22Rv1 (cell line): ENCODE results near the gene AKT3.

Experiments used
- ZFX ChIP-seq: fragments of 450-650 bp; IDR thresholded peaks from 2 replicates; pipeline ENCODE4 v1.6.1; 2017; ENCODE audit warnings: antibody characterized with exemption, borderline replicate concordance
- TF ChIP-seq, protein P1 (sequence below): fragments of 450-650 bp; IDR thresholded peaks from 2 replicates; pipeline ENCODE4 v1.5.1; 2017; ENCODE audit warnings: mild to moderate bottlenecking

DNA sequence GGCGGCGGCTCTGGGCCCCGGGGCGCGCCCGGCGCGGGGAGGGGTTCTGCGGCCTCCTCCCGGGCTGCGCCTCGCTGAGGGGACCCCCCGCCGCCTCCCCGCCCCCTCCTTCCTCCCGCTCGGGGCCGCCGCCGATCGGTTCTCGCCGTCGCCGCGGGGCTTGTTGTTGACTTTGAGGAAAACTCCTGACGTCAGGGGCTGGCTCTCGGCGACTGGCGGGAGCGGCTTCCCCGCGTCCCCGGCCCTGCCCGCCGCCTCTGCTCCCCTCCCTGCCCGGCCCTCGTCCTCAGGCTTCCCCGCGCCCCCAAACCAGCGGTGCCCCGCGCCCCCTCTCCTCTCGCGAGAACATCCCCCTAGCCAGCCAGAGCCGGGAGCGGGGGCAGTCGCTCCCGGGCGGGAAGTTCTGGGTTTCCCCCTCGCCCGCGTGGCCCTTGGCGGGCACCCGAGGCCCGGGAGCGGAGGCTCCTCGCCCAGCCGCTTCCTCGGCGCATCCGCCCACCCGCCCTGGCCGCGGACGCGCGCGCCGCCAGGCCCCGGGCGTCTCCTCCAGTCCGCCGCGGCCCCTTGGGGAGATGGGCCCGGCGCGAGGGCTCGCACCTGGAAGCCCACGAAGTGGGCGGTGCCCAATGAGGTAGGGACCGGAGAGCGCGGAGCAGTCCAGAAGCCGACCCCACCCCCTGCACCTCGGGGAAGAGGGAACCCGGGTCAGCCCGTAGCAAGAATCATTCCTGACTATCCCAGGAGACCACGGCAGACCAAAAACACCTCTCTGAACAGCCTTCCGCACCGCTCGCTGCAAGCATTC lies 611 bp upstream of the AKT3 start:
- TF ChIP-seq, protein P1, sequence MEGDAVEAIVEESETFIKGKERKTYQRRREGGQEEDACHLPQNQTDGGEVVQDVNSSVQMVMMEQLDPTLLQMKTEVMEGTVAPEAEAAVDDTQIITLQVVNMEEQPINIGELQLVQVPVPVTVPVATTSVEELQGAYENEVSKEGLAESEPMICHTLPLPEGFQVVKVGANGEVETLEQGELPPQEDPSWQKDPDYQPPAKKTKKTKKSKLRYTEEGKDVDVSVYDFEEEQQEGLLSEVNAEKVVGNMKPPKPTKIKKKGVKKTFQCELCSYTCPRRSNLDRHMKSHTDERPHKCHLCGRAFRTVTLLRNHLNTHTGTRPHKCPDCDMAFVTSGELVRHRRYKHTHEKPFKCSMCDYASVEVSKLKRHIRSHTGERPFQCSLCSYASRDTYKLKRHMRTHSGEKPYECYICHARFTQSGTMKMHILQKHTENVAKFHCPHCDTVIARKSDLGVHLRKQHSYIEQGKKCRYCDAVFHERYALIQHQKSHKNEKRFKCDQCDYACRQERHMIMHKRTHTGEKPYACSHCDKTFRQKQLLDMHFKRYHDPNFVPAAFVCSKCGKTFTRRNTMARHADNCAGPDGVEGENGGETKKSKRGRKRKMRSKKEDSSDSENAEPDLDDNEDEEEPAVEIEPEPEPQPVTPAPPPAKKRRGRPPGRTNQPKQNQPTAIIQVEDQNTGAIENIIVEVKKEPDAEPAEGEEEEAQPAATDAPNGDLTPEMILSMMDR = no peak
- no peak for TF ChIP-seq ZFX
